Activated T-helper 1 cell treated with anti-CD3 and anti-CD28 coated beads, Interleukin-2, amount 50 U/mL, for 16 hours (primary cell): Measurements from ENCODE around the gene MRGPRF.

ENCODE experiments used
- DNase-seq, 2 donors: peaks; one replicate each; pipeline ENCODE4 v3.0.0-alpha.2; 2020; ENCODE audit warnings: low read depth in 1 of 2, low spot score in 1 of 2

Gene MRGPRF, protein sequence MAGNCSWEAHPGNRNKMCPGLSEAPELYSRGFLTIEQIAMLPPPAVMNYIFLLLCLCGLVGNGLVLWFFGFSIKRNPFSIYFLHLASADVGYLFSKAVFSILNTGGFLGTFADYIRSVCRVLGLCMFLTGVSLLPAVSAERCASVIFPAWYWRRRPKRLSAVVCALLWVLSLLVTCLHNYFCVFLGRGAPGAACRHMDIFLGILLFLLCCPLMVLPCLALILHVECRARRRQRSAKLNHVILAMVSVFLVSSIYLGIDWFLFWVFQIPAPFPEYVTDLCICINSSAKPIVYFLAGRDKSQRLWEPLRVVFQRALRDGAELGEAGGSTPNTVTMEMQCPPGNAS

DNA sequence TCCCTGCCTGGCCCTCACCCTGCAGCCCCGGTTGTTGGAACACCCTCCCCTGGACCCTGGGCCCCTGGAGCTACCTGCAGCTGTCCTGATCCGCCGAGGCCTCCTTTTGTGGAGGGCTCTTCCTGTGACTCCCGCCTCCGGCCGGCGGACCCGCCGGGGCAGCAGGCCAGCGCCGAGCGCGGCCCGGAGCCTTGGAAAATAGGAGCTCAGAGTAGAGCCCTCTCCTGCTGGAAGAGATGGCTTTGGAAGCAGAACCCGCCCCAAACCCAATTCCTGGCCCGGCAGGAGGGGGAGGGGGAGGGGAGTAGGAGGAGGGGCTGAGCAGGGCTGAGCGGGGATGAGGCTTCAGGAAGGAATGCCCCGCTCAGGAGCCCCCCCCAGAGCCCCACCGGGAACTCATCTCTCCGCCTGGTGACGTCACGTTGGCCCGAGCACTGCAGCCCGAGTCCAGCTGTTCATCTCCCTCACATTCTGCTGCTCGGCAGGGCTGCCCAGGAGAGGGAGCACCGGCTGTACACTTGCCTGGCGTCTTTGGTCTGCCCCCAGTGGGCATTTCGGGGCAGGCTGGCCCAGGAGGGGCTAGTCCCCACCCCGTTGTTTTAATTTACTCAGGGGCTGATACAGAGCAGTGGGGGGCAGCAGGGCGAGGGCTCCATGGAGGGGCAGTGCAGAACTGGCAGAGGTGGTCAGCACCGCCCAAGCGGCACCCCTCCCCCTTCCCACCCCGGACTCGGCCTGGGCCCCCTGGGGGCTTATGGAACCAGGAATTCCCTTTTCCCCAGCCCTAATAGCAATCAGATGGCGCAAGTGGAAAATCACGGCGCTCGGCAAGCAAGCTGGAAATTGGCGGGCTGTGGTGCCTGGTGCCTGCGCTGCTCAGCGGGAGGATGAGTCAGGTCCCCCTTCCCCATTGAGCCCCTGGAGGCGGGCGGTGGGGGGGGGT, at the start of gene MRGPRF:
Gene MRGPRF, minus strand, starts transcription at position 238 of the 943 bp plus-strand sequence. CDS start 3,345 bp downstream, outside the sequence.
- DNase-seq, result no peak

DNA sequence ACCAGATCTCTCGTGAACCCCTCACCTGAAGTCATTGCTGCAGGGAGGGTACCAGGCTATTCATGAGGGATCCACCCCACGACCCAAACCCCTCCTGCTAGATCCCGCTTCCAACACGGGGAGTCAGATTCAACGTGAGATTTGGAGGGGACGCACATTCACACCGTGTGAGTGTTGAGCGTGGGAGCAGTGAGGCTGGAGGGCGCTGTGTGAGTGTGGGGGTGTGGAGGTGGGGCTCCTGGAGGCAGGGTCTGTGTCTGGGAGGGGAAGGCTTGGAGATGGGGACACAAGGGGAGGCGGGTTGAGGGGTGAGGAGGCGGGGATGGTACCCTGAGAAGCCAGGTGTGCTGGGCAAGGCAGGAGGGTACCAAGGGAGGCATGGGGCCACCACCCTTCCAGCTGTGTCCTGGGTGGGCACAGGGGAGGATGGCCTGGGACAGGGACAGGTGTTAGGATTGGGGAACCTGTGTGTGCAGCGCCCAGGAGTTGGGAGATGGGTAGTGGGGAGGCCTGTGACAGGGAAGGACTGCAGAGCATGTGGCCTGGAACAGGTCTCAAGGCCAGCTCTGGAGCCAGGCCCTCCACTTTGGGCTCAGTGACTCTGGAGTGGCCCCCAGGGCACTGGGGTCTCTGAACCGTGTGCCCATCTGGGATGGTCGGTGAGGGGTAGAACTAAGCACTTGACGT, 49.3 kb upstream of the MRGPRF start:
- DNase-seq, result no peak

- no peak for DNase-seq
Observed at GRCh38 chr11:69061713-69062053, 48.6 kb upstream of the MRGPRF start.

- DNase-seq, result no peak
Observed at GRCh38 chr11:69060806-69061712, 48.0 kb upstream of the MRGPRF start.

DNA sequence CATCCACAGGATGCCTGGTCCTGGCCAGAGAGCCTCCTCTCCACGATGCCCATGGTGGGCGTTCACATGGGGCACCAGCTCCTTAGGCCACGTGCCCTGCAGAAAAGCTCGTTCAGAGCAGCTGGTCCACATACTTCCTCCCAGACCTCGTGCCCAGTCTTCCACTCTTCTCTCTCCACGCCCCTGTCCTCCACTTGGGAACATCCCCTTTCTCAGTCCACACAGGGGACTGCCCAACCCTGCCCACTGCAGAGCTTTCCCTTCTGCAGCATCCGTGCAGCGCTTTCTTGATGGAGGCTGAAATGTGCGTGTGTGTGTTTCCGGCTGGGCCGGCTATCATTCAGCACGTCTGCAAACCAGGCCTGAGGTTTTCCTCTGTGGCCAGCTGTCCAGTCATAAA, 46.9 kb upstream of the MRGPRF start:
- no peak for DNase-seq

DNA sequence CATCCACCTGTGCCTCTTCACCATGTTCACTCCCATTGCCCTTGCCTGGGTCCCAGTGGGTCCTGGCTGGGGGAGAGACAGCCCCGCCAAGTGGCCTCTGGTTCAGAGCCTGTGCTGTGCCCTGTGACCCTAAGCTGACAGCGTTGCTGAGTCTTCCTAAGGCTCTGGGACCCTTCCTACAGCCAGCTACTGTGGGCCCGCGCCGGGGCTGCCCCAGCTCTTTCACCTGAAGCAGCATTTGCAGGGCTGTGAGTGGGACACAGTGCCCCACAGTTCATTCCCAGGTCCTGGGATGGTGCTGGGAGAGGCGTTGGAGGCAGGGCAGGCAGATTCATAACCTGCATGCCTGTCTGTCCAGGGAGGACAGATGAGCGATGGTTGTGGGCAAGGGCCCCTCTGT, 46.4 kb upstream of the MRGPRF start:
- DNase-seq, result no peak

DNA sequence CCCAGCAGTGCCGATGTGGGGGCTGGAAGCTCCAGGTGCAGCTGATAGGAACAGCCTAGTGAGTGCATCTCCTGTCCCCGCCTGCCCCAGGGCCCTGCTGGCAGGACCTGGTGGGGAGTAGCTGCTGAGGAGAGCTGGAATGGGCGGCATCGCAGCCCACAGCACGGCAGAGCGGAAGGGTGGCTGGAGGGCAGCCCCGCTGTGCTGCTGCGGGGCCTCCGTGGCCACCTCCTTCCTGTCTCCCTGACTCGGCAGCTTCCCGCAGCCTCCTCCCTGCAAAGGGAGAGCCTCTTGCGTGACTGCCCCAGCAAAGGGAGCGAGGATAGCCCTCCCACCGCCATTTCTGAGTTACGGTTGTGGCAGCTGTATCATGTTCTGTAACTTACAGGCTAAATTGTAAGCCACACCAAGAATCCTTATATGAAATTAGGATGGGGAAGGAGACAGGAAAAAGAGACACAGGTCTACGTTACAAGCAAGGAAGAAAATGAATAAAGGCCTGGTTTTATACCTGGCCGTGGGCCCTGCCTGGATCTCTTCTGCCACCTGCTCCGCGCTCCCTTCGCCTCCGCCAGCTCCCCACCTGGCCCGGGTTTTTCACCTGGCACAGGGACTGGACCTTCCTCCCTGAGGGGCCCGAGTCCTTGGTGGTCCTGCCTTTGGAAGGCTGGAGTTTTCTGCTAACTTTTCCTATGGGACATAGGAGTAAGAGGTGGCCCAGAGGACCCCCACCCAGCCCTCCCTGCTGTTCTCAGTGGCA, 45.6 kb upstream of the MRGPRF start:
- DNase-seq, result no peak

DNA sequence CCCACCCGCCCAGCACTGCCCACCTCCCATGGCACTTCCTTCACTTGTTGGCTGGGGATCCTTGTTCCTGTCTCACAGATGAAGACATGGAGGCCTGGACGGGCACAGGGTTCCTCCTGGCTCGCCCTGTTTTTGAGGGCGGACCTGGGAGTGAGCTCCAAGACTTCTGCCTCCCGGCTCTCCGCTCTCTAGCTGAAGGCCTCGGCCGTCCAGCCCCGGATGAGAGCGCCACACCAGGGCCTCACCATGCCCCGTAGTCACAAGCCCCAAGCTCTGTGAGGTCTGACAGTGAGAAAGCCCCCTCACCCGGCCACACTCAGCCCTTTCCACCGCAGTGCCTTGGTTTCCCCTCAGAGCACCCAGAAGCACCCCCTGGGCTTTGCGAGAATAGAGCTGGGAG, 44.8 kb upstream of the MRGPRF start:
- no peak for DNase-seq

DNA sequence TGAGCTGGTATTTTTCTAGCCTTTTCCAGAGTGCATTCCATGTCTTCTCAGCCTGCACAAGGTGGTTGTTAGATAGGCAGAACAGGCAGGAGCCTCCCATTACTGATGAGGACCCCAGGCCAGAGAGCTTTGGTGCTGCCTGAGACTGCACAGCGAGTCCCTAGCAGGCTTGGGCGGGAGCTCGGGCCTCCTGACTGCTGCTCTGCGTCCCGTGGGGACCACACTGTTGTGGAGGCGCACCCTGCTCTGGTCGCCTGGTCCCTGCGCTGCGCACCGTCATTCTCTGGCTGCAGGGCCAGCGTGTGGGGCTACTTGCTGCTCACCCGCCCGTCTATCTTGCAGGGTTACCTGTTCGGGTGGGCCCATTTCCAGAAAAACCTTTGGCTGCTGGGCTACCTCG, 44.2 kb upstream of the MRGPRF start:
- DNase-seq, result no peak

GRCh38 chr11:69055598-69056516, 42.8 kb upstream of the MRGPRF start:
- no peak for DNase-seq

- no peak for DNase-seq
Observed at GRCh38 chr11:69055212-69055586, 42.2 kb upstream of the MRGPRF start.

DNA sequence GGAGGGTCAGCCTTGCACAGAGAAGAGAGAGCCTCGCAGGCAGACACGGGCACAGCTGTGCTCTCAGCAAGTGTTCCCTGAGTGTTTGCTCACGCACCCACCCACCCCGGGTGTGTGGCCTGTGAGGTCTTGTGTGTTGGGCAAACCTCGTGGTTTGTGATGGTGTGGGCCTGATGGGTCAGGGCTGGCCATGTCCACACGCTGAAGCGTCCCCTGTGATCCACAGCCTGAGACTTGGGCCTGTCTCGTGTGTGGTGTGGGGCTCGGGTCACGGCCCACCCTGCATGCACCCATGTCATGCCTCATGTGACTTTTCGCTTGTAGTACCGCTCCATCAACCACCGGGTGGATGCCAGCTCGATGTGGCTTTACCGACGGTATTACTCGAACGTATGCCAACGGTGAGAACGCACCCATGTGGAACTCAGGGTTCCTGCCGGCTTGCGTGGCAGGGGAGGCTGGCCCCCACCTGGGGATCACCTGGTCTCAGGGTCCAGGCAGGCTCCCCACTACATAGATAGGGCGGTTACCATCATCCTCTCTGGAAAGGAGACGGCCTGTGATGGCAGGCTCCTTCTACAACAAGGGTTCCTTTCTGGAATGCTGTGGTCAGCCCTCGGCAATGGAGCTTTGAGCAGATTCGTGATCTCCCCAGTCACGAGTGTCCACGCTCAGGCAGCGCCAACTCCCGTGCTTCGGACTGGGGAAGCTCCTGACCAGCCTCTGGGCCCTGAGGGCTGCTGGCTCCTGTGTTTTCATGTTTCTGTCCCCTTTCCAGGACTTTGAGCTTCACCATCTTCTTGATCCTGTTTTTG, 41.6 kb upstream of the MRGPRF start:
- no peak for DNase-seq

DNA sequence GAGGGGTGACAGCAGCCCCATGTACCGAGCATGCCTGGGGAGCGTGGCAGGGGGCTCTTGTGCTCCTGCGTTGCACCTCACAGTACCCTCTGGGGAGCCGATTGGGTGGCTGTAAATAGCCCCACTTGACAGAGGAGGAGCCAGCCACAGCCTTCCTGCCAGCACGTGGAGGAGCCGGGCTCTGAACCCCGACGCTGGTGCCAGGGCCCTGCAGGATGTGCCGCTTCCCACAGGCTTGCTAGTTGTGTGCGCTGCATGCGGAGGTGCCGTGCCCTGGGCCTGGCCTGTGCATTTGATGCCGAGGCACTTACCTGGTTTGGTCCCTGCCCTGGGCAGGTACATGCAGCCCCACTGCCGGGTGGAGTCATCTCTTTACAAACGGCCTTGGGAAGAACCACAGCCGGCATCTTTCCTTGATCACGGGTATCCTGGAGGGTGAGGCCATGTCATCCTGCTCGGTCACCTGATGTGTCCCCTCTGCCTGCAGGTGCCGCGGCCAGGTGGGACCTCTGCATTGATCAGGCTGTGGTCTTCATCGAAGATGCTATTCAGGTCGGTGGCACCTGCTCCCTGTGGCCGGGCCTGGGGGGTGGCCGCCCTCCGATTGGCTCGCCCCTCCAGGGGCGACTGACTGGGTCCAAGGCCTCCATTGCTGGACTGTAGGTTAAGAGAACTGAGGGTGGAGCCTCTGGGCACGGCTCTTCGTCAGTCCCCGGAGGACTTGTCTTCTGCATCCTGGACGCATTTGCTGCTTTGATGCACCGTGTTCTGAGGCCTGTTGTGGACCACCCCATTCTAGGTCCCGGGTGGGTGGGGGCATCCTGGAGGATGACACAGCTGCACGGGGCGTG, 40.7 kb upstream of the MRGPRF start:
- DNase-seq, result no peak

DNA sequence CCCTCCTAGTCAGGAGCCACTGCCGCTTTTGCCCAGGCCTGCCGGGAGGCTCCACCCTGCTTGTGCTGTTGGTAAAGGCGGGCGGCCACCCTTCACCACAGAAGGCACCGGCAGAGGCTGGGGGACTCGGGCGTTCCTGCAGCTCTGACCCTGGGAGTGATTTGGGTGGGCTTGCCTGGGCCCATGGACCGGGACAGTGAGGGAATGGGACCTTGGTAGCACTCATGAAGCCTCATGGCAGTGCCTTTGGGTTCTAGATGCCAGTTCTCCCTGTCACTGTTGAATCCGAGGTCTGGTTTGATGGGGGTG, 40.1 kb upstream of the MRGPRF start:
- DNase-seq, result no peak

DNA sequence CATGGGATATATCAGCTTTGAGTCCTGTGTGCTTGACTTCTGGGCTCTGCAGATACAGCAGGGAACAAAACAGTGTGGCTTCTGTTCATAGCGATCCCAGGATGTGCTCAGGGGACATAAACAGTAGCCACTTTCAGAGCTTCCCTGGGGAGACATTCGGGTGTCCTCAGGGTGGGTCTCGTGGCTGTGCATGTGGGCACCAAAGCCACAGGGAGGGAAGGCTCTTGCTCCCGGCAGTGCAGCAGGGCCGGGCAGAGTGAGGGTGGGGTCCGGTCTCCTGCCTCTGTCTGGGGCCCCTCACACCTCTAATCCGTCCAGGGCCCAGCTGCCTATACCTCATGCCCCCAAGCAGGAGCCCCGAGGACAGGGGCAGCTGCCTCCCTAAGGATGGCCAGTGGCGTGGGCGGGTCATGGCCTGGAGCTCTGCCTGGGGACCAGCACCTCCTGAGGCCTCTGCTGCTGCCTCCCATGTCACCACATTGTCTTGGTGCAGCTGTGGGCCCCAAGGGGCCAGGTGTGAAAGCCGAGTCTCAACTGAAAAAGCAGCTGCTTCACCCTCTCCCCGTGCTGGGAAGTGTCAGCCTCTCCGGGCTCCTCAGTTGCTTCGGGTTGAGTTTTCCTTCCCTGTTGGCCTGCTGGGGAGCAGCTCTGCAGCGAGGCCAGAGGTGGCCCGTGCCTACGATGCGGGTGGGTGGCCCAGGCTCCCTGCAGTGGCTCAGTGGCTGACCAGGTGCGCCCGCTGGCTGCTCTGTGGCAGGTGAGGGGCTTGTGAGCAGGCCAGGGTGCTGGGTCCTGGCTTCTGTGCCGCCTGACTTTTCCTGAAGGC, 39.5 kb upstream of the MRGPRF start:
- DNase-seq, result no peak
